SHP77 treated with DMSO at 0.1 percent for 48 hours (cell line): ENCODE results near the gene GRM4.
"Not testable (repeated sequence)": the region's sequence is repeated elsewhere in the genome, so short reads cannot be mapped to it uniquely, and the experiment has no call there.

Experiments used
- DNase-seq: peaks from one replicate; lab custom pipeline; 2025; lab: John Stamatoyannopoulos, UW

GRM4 gene

GRCh38 chr6:34020807-34021553, 124.9 kb downstream of the GRM4 start:
- DNase-seq, result peak; percentile 58

GRCh38 chr6:34020278-34020677, 125.6 kb downstream of the GRM4 start:
- DNase-seq, result no peak

GRCh38 chr6:34018961-34019606, 126.8 kb downstream of the GRM4 start:
- no peak for DNase-seq

GRCh38 chr6:34018026-34018425, 127.9 kb downstream of the GRM4 start:
- no peak for DNase-seq

- no peak for DNase-seq
Measured at GRCh38 chr6:34017106-34017805, 128.6 kb downstream of the GRM4 start.

- DNase-seq, result not testable (repeated sequence)
Measured at GRCh38 chr6:34016573-34016972, 129.3 kb downstream of the GRM4 start.

- DNase-seq, result no peak
Measured at GRCh38 chr6:34015586-34015985, 130.3 kb downstream of the GRM4 start.

GRCh38 chr6:34011264-34011663, 134.6 kb downstream of the GRM4 start:
- DNase-seq, result no peak

GRCh38 chr6:34005901-34006531, 139.9 kb downstream of the GRM4 start:
- no peak for DNase-seq

GRCh38 chr6:34004706-34005105, 141.2 kb downstream of the GRM4 start:
- no peak for DNase-seq

GRCh38 chr6:34003962-34004361, 141.9 kb downstream of the GRM4 start:
- DNase-seq, result no peak

- DNase-seq, result no peak
Measured at GRCh38 chr6:34001706-34002621, 143.9 kb downstream of the GRM4 start.

GRCh38 chr6:34000281-34000680, 145.6 kb downstream of the GRM4 start:
- DNase-seq, result no peak

- no peak for DNase-seq
Measured at GRCh38 chr6:33999567-33999966, 146.3 kb downstream of the GRM4 start.

- DNase-seq, result no peak
Measured at GRCh38 chr6:33998660-33999059, 147.2 kb downstream of the GRM4 start.

- DNase-seq, result no peak
Measured at GRCh38 chr6:33997265-33997664, 148.6 kb downstream of the GRM4 start.

GRCh38 chr6:33996120-33996475, 149.8 kb downstream of the GRM4 start:
- no peak for DNase-seq

- no peak for DNase-seq
Measured at GRCh38 chr6:33995309-33996119, 150.4 kb downstream of the GRM4 start.

- no peak for DNase-seq
Measured at GRCh38 chr6:33994472-33995308, 151.2 kb downstream of the GRM4 start.
